Endothelial cell of umbilical vein (primary cell): ENCODE measurements around the gene DGAT2. TPM values are rescaled to one million over a fixed set of nuclear protein-coding genes. Genes with fewer than 3 reads are reported as not detected.

ENCODE experiments used
- BruUV-seq: library from RNA; stranded (reverse); fragments of 400-500 nt; replicated peaks from 2 replicates; lab custom pipeline; 2021; lab: Mats Ljungman, UMichigan
- CTCF ChIA-PET: fragments of 300-600, 350-600 bp; sonication (Branson Sonifier 250); formaldehyde crosslinking; loops from one replicate; lab custom pipeline; 2021; ENCODE audit warnings: antibody characterized with exemption, inconsistent platforms; lab: Charles Lee
- POLR2A ChIA-PET: fragments of 300-600, 350-600 bp; sonication (Branson Sonifier 250); formaldehyde crosslinking; loops from one replicate; lab custom pipeline; 2021; ENCODE audit warnings: antibody characterized with exemption, inconsistent platforms; lab: Charles Lee
- DNase-seq: peaks from one replicate; pipeline ENCODE4 v3.0.0-alpha.2; 2011; ENCODE audit warnings: low read depth, low spot score
- FAIRE-seq: peaks from 2 replicates; lab custom pipeline; 2011; peaks lifted over from hg19 to GRCh38; lab: Jason Lieb, UNC
- H2AFZ ChIP-seq: 2 replicates; pipeline ENCODE4 v1.6.0; 2012; ENCODE audit warnings: low read depth, low read length, control low read depth, inconsistent platforms
- H3K27ac ChIP-seq: 2 replicates; pipeline ENCODE4 v1.5.1; 2011; ENCODE audit warnings: low read depth, mild to moderate bottlenecking, control low read depth, low read length, moderate library complexity; ENCODE audit not compliant: insufficient read depth
- H3K27me3 ChIP-seq, 2 experiments: 2 replicates each; pipeline versions ENCODE4 v1.6.0 to v1.6.1; 2011; ENCODE audit warnings: low read length in 2 of 2, mixed read lengths in 1 of 2; ENCODE audit not compliant: control insufficient read depth in 2 of 2, insufficient read depth in 2 of 2
- H3K36me3 ChIP-seq, 2 experiments: 2 replicates in 1 of 2; 3 replicates in 1 of 2; pipeline ENCODE4 v1.5.1; 2011; ENCODE audit warnings: low read length in 2 of 2, mild to moderate bottlenecking in 1 of 2, moderate library complexity in 1 of 2; ENCODE audit not compliant: control insufficient read depth in 2 of 2, insufficient read depth in 2 of 2; ENCODE audit errors: extremely low read depth in 1 of 2
- H3K4me1 ChIP-seq: 3 replicates; pipeline ENCODE4 v1.5.1; 2011; ENCODE audit warnings: mild to moderate bottlenecking, low read length; ENCODE audit not compliant: control insufficient read depth, insufficient read depth; ENCODE audit errors: extremely low read depth
- H3K4me2 ChIP-seq: 2 replicates; pipeline ENCODE4 v1.6.1; 2011; ENCODE audit warnings: low read length, control low read depth, mixed read lengths; ENCODE audit not compliant: insufficient read depth
- H3K4me3 ChIP-seq, 3 experiments: fragments of 200-600 bp in 1 of 3; sonication (generic), shearing (Covaris generic) in 1 of 3; replicated peaks in 1 of 3; 2 replicates each; pipeline ENCODE4 v1.5.1; 2011 to 2016; ENCODE audit warnings: control low read depth in 3 of 3, low read length in 3 of 3, mild to moderate bottlenecking in 2 of 3, inconsistent platforms in 1 of 3, low read depth in 1 of 3, moderate library complexity in 1 of 3; ENCODE audit not compliant: insufficient read depth in 1 of 3
- H3K79me2 ChIP-seq: 2 replicates; pipeline ENCODE4 v1.6.0; 2012; ENCODE audit warnings: low read length, inconsistent platforms; ENCODE audit not compliant: control insufficient read depth, insufficient read depth
- H3K9ac ChIP-seq: replicated peaks from 2 replicates; pipeline ENCODE3; 2011; ENCODE audit warnings: low read length, control low read depth; ENCODE audit not compliant: insufficient read depth; ENCODE audit errors: extremely low read depth
- H3K9me1 ChIP-seq: replicated peaks from 3 replicates; pipeline ENCODE4 v1.6.0; 2011; ENCODE audit warnings: mild to moderate bottlenecking, low read length; ENCODE audit not compliant: control insufficient read depth, insufficient read depth; ENCODE audit errors: extremely low read depth
- H3K9me3 ChIP-seq: replicated peaks from 2 replicates; pipeline ENCODE4 v1.5.1; 2012; ENCODE audit warnings: low read length, inconsistent platforms; ENCODE audit not compliant: control insufficient read depth, insufficient read depth
- H4K20me1 ChIP-seq: replicated peaks from 2 replicates; pipeline ENCODE3; 2011; ENCODE audit warnings: mild to moderate bottlenecking, low read length; ENCODE audit not compliant: control insufficient read depth, insufficient read depth; ENCODE audit errors: extremely low read depth
- CTCF ChIP-seq, 2 donors: IDR thresholded peaks; 1 replicate in 1 of 2; 2 replicates in 1 of 2; pipeline ENCODE4 v1.5.1; 2011; ENCODE audit warnings: low read length in 2 of 2, mild to moderate bottlenecking in 2 of 2, moderate library complexity in 2 of 2, control low read depth in 1 of 2, inconsistent platforms in 1 of 2, low read depth in 1 of 2; ENCODE audit not compliant: insufficient read depth in 1 of 2; ENCODE audit errors: extremely low read depth in 1 of 2
- EZH2 ChIP-seq: IDR thresholded peaks from 2 replicates; pipeline ENCODE4 v1.6.1; 2012; ENCODE audit warnings: borderline replicate concordance, low read depth, mild to moderate bottlenecking, moderate library complexity, low read length, inconsistent platforms; ENCODE audit not compliant: severe bottlenecking
- FOS ChIP-seq: IDR thresholded peaks from 2 replicates; pipeline ENCODE4 v1.6.1; 2011; ENCODE audit warnings: mild to moderate bottlenecking, low read length, moderate library complexity, borderline replicate concordance; ENCODE audit not compliant: insufficient read depth
- GATA2 ChIP-seq: IDR thresholded peaks from 2 replicates; pipeline ENCODE4 v1.7.0; 2011; ENCODE audit warnings: low read depth, mild to moderate bottlenecking, moderate library complexity, mixed read lengths, low read length; ENCODE audit not compliant: insufficient read length, insufficient read depth
- JUN ChIP-seq: IDR thresholded peaks from 2 replicates; pipeline ENCODE4 v1.6.1; 2011; ENCODE audit warnings: borderline replicate concordance, low read depth; ENCODE audit not compliant: insufficient read length, insufficient read depth
- MYC ChIP-seq: IDR thresholded peaks from one replicate; pipeline ENCODE4 v1.6.1; 2011; ENCODE audit warnings: mild to moderate bottlenecking, low read depth, low read length
- POLR2A ChIP-seq: IDR thresholded peaks from 2 replicates; pipeline ENCODE4 v1.6.1; 2012; ENCODE audit warnings: low read depth, mild to moderate bottlenecking, control low read depth, low read length
- POLR2AphosphoS5 ChIP-seq: IDR thresholded peaks from 2 replicates; pipeline ENCODE4 v1.6.1; 2012; ENCODE audit warnings: low read depth, mild to moderate bottlenecking, control low read depth, low read length, moderate library complexity; ENCODE audit not compliant: insufficient read depth
- dilution Hi-C: fragments of 300-500 bp; cut with MboI; formaldehyde crosslinking; loops from one replicate; pipeline ENCODE4 v1.15.0; 2019; ENCODE audit warnings: low sequenced_read_pairs; ENCODE audit not compliant: extremely low pct_ligation_motif_present
- intact Hi-C: fragments of 100-400 bp; cut with micrococcal nuclease; formaldehyde crosslinking; loops from one replicate; pipeline ENCODE4 v1.10.0; 2022
- polyA plus RNA-seq, 4 experiments: library from polyadenylated mRNA; depleted of rRNA in 3 of 4; stranded (reverse) in 3 of 4; unstranded in 1 of 4; fragments of >200 nt; gene quantifications; 2 replicates each; pipeline versions ENCODE4 v1.2.1 to v1.2.3, GENCODE V29; 2011 to 2012; ENCODE audit warnings: missing spikeins in 1 of 4
- total RNA-seq: library from RNA; stranded (reverse); gene quantifications from 2 replicates; pipeline ENCODE4 v1.2.3, GENCODE V29; 2021
- TF ChIP-seq, protein P1 (sequence below): IDR thresholded peaks from 2 replicates; pipeline ENCODE4 v1.6.1; 2011; ENCODE audit not compliant: insufficient read depth, insufficient read length

The DGAT2 gene
- total and polyA plus RNA-seq, 2 donors (not counting 3 experiments of a cell fraction or from before 2014, with no cell fraction given) = 0.55 to 0.79 TPM

DNA sequence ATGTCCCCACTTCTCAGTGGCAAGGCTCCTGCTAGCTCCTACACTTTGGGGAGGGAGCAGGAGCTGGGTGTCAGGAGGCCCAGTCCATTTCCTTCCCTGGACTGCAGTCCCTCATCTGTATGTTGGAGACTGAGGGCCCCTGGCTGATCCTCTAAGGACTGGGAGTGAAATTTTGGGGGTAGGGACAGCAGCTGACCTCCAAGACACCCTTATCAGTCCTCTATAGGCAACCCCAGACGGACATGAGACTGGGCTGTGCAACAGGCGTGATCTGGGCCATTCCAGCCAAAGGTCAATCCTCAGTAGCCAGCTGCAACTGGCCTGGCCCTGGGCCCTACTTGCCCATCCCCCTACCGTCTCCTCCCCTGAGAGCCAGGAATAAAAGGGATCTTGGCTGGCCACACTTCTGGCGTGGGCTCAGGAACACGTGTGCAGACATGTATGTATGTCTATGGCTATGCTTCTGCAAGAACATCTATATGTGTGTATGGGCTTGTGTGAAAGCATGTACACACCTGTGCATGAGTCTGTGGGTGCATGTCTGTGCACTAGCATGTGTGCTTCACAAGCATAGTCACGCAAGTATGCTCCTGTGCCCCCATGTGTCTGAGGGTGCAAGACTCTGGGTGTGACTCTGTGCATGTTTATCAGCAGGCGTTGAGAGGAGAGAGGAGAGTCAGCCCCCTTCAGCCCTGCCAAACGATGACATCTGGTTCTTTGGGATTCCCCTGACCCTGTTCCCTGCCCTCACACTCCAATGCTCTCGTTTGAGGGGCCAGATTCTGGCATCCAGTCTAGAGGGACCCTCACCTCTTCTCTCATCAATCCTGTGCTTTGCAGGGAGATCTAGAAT is 24.6 kb upstream of the DGAT2 start:
- no peak overlapping the region for H3K27ac ChIP-seq
- intact Hi-C loops (no loop called here), dilution Hi-C loops (no loop called here)
- POLR2A ChIA-PET = no interaction called here
- no peak overlapping the region for H3K9ac ChIP-seq
- H3K79me2 ChIP-seq = no peaks in the 10 kb centered on the region
- H3K27me3 ChIP-seq = peaks cover 16 to 25% of the 10 kb centered on the region in 2 experiments
- no peaks in the 10 kb centered on the region for H3K36me3 ChIP-seq
- TF ChIP-seq EZH2 (no peak), POLR2A (no peak), JUN (no peak), FOS (no peak), CTCF (IDR thresholded peaks at IDR 0.05; ENCODE audit: extremely low read depth in 1 of 2, insufficient read depth in 1 of 2, low read depth in 1 of 2, low read length in 2 of 2) (no peak), MYC (no peak), GATA2 (no peak), POLR2AphosphoS5 (no peak)
- TF ChIP-seq, protein P1, sequence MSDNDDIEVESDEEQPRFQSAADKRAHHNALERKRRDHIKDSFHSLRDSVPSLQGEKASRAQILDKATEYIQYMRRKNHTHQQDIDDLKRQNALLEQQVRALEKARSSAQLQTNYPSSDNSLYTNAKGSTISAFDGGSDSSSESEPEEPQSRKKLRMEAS = no peak
- H3K4me2 ChIP-seq = no peak overlapping the region
- FAIRE-seq (no peak), DNase-seq (no peak)
- H3K9me3 ChIP-seq = no peaks in the 10 kb centered on the region
- BruUV-seq = no TSS peak
- H4K20me1 ChIP-seq = no peaks in the 10 kb centered on the region
- CTCF ChIA-PET = no interaction called here
- no peaks in the 10 kb centered on the region for H3K4me1 ChIP-seq
- H3K9me1 ChIP-seq = no peaks in the 10 kb centered on the region
- H3K4me3 ChIP-seq = no peak overlapping the region
- no peak overlapping the region for H2AFZ ChIP-seq
